GM18499 (cell line): ENCODE results near the gene TOMM5.

Experiments used
- ATAC-seq: cut with Tn5 transposase; IDR thresholded peaks from one replicate; pipeline ENCODE4 v1.9.1; 2021; ENCODE audit warnings: moderate number of reproducible peaks; ENCODE audit not compliant: insufficient read depth, unreplicated experiment

The TOMM5 gene

DNA sequence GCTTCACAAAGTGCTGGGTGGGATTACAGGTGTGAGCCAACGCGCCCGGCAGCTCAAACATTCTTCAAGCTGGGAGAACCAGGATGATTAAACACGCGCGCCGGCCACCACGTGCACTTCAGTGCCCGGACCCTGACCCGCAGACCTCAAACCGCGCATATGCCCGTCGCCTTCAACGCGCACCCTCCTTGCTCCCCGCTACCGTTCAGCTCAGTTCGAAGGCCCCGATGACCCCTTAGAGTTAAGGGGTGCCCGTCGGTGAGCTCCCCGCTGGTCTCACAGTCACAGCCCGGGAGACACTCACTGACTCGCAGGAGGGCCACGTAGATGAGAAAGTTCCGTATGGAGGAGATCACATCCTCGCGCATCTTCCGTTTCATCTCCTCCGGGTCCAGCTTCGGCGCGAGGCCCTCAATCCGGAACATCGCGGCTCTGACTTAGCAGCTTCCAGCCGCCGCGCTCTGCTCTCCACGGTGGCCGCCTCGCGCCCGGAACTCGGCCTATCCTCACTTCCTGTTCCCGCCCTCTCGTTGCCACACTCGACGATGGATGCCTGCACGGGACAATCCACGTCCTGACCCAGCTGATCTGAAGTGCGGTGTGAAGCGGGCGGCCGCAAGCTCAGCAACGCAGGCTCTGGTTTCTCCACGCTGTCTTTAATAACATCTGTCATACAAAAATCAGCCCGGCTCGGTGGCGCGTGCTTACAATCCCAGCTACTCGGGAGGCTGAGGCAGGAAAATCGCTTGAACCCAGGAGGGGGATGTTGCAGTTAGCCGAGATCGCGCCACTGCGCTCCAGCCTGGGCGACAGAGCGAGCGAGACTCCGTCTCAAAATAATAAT is at the start of gene TOMM5:
TSS of gene TOMM5 (minus strand) at position 490 of the 844 bp plus-strand sequence. CDS start at position 425, 65 bp downstream.
- peak; percentile 61 for ATAC-seq

DNA sequence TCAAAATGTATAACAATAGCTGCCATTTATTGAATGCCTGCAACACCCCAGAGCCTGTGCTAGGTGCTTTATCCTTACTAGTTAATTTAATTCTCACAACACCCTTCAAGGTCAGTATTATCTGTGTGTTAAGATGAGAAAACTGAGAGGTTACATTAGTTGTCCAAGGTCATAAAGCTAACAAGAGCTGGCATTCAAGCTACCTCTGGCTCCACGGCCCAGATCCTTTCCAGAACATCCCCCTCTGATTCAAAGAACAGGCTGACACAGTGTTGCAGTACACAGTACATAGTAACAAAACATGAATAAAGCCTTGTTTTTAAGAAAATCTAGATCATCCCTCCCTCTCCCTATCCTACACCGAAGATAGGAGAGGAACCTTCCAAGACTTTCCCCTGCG is 48.9 kb upstream of the TOMM5 start:
- no peak for ATAC-seq

DNA sequence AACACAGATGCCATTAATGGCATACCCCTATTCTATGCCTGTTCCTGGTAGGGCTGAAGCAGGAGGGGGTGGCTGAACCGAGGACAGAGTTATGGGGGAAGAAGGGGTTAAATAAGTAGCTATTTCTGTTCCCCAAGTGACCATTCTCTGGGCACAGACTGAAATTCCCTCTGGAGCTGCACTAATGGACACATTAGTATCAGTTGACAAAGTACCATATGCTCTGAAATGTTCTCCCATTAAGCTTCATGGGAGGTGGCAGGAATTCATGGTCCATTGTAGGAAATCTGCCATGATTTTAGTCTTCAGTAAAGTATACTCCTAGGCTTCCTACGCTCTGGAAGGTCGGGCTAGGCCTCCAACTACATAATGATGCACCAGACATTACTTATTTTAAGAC is 47.8 kb upstream of the TOMM5 start:
- no peak for ATAC-seq

DNA sequence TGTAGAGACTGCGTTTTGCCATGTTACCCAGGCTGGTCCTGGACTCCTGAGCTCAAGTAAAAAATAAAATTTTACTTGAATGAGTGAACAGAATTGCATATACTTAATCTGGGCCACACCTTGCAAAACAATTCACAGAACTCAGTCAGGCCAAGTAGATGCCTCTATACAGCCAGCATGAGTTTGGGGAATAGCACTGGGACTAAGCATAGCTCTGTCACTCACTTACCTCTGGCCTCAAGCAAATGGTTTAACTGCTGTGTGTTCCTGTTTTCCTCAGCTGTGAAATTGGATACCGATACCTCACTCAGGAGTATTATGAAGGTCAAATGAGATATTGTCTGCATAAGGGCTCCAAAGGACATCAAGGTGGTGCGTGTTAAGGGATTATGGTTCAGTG is 47.4 kb upstream of the TOMM5 start:
- ATAC-seq = no peak

DNA sequence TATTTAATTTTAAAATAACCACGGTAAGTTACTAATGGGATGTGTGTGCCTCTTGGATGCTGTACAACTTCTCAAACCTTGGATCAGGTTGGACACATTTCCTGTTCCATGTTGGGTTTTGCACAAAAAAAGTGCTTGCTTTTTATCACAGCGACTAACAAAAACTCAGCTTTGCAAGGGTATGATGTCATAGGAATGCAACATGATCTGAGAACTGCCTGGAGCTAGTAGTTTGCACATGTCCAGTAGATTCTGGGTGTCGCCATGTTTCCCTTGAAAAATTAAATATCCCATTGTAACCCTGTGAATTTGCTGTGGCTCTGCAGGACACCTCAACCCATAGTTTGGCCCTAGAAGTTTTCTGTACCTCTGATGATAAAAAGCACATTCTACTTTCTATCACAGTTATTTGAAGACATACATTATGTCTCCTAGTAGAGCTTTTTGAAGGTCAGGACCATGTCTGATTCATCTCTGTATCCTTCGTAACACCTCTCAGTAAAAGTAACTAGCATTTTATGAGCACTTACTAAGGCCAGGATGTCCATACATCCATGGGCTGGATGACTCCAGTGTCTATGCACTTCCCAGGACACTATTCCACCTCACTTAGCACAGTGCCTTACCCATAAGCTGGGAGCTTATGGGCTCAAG is 46.8 kb upstream of the TOMM5 start:
- no peak for ATAC-seq

DNA sequence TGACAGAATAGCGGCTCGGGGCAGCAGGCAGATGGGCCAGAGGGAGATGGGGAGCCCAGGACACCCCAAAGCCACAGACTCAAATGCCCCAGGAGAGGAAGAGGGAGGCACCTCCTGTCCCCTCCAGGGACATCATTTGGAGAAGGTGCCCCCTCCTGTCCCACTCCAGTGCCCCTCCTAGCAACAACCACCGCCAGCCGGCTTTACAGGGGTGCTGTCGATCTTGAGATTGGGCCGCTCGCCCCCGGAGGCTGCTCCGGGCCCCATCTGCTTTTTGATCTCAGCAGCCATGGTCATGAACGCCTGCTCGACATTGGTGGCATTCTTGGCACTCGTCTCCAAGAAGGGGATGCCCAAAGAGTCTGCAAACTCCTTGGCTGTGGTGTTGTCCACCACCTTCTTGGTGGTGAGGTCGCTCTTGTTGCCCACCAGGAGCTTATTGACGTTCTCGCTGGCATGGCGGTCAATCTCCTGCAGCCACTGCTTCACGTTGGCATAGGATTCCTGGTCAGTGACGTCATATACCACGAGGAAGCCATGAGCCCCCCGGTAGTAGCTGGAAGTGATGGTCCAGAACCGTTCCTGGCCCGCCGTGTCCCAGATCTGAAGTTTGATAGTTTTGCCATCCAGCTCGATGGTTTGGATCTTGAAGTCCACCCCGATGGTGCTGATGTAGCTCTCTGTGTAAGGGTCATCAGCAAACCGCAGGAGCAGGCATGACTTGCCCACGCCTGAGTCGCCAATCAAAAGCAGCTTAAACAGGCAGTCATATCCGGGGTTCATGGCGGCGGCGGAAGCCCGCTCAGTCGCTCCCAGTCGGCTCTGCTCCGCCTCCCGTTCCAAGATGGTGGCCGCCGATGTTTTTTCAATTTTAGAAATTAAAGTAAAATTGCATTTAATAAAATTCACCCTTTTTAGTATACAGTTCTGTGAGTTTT is 44.4 kb upstream of the TOMM5 start:
- no peak for ATAC-seq

DNA sequence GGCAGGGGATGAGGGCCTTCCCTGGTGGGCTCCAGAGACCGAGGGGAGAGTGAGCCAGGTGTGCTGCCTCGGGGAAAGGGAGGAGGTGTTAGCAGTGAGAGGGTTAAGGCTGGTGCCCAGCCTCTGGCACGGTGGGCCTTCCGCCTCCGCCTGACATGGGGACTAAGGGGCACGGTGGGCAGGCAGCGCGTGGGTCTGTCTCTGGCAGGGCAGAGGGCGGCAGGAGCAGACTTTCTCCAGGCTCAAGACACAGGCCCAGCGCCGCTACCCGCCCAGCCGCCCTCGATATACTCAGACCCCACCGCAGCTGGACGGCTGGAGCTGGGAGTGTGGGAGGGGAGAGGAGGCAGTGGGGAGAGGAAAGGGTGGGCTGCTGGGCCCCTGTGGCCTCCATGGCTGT is 43.4 kb upstream of the TOMM5 start:
- ATAC-seq = no peak

DNA sequence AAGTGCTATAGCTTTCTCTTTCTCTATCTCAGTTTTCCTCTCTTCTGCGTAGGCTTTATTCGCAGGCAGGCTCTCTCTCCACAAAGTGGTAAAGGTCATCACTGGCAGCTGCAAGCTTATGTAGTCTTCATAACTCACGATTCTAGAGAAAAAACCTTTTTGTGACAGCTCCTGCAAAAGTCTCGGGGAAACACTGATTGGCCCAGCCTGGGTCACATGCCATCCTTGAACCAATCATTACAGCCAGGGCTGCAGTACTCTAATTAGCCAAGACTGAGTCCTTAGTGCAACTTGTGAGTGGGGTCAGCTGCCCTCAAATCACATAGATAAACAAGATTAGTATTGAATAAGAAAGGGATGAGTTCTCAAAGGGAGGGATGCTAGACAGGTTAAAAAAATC is 40.1 kb upstream of the TOMM5 start:
- ATAC-seq = no peak

DNA sequence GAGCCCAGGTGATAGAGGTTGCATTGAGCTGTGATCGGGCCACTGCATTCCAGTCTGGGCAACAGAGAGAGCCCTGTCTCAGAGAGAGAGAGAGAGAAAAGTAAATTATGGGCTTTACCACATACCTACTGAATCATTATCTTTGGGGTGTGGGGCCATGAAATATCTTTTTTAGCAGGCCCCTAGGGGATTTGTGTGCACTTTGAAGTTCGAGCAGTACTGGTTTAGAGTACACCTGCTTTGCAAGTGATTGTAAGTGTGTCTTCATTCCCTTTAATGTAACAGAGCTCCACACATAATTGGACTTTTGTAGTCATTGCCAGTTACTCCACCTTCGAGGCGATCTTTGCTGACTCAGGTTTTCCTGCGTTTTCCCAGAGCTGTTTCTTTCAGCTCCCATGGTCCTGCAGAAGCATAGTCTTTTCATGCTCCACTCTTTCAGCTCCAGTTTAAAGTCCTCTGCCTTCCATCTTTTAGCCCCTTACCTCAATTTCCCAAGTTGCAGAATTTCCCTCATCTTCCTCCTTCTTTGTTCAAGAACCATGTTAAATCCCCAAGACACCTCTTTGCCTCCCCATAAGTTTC is 34.4 kb upstream of the TOMM5 start:
- no peak for ATAC-seq

DNA sequence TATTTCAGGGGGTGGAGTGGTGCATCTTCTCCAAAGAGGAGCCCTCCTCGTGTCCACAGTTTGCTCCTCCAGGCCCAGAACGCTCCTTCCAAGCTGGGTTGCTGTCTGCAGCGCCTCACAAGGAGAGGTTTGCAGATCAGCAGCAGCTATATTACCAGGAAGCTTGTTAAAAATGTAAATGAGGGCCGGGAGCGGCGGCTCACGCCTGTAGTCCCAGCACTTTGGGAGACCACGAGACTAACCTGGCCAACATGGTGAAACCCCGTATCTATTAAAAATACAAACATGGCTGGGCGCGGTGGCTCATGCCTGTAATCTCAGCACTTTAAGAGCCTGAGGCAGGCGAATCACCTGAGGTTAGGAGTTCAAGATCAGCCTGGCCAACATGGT is 33.4 kb upstream of the TOMM5 start:
- no peak for ATAC-seq

DNA sequence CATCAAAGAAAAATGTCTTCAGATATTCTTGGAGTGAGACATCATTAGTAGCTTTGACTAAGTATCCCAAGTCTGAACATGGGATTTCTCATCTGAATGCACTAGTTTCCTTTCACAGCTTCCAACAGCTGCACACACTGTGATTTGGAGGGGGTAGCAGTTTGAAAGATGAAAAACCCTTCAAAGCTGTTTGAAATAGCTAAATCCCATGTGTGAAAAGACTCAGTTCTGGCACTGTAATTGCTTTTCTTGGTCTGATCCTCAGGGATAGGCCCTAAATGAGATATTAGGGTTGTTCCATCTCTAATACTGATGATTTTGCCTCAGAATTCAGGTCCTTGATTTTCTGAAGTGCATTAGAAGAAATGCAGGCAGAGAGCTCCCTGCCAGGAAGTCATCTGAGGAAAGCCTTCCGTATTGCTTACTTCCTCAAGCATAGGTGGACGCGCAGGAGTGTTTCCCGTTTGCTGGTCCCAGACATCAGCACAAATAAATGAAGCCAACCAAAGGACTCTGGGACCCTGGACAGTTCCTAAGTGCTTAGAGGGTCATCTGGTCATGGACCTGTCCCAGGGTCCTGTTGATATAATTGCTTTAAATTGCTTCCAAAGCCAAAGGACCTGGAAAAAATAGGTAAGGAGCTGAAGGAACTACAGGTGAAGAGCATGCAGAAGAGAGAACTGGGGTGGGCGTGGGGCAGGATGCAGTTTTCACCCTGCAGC is 32.8 kb upstream of the TOMM5 start:
- no peak for ATAC-seq

DNA sequence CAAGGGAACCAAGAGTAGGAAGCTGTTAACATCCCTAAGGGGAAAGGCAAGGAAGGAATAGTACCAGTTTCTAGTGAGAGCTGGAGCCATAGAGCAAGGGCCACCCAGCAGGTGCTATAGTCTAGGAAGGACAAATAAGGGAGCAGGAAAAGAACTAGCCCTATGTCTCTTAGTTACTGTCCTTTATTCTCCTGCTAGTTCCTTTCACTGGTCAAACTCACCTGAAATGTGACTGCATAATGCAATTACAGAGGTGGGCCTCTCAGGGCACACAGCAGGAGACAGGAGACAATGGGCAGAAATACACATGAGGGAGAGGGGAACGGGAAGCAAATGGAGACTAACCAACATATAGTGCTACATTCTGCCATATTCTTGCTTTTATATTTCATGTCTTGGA is 31.7 kb upstream of the TOMM5 start:
- ATAC-seq = no peak

DNA sequence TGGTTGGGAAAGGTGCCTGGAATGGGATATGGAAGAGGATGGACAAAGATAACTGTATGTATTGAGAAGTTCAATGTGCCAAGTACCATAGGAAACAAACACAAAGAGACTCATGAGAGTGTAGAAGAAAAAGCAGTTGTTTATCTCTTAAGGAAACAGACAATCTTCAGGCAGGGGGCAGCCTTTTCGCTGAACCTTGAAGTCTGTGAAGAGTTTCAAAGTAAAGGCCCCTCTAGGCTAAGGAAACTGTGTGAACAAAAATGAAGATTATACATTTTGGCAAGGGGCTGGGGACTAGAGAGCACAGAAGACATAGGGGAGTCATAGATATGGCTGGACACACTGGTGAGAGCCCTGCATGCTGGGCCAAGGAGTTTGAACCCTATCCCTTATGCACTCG is 30.9 kb upstream of the TOMM5 start:
- ATAC-seq = no peak

DNA sequence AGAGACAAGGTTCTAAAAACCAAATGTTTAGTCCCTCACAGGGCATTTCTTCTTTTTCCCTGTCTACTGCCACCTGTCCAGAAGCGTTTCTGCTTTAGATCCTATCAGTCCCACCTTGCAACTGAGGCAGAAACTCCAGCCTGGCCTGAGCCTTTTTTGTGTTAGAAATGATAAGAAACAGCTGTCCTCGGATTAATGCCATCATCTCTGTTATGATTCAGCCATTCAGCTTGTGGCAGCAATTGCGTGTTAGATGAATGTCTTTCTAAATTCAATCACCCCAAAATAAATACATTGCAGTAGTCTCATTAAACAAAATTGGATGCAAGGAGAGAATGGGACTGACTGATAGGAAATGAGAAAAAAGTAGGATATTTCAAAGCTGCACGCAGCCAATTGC is 30.1 kb upstream of the TOMM5 start:
- no peak for ATAC-seq

DNA sequence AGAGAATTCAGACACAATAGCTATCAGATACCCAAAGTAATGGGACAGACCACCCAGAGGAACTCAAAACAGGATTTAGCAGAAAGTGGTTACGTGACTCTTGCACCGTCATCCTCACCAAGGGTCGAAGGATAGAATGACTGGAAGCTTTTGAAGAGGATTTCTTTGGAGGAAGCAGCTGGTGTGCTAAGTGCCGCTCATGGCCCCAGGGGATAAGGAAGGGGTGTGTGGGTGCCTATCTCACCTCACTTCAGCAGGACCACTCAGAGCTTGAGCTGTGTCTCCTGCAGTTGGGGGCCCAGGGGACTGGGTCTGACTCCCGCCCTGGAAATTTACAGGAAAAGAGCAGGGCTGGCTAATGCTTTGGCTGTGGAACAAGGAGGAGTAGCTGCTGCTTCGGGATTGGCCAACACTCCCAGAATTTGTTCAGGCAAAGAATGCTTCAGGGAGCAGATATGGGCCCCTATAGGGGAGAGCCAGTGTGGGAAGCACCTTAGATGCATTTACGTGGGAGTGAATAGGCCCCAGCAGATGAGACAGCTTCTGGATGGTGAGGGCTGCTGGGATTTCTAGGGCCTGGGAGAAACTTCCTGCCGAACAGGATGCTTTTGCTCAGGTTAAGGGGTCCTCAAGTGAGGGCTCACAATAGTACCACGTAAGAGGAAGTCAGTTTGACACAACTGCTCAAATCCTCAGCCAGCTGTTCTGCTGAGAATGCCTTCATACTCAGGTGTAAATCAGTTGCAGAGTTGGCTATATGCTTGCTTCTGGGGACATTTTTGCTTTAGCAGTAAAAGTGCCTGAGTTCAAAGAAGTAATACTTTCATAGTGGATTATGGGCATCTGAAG is 29.1 kb upstream of the TOMM5 start:
- ATAC-seq = no peak

DNA sequence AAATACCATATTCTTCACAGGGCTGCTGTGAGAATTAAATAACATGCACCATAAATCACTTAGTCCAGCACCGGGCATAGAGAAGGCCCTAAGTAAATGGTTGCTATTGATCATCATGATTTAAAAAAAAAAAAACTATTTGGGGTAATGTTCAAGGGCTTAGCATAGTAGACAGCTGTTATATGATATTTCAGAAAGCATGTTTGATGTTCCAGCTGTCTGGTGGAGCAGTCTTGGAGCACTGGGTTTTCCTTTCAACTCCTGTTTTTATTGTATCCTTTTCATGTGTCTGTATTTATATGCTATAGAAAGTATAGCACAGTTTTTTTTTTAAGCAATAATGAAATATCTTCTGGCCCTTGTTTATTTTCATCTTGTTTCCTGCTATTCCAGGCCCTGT is 28.0 kb upstream of the TOMM5 start:
- ATAC-seq = no peak

DNA sequence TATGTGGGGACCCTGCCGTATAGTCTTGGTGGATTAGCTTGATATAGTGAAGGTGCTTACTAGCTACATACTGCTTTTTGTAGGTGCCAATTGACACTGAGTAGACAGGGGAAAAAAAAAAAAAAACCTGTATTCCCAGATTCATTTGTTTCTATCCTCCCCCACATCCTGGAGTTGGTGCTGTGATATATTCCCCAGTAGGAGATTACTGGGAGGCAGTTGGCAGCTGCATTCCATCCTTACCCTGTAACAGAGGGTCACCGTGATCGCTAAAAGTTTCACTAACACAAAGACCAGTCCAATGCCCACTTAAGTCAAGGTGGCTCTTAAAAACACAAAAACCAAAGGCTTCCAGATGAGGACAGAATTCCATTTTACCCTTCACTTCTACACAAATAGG is 27.4 kb upstream of the TOMM5 start:
- no peak for ATAC-seq

DNA sequence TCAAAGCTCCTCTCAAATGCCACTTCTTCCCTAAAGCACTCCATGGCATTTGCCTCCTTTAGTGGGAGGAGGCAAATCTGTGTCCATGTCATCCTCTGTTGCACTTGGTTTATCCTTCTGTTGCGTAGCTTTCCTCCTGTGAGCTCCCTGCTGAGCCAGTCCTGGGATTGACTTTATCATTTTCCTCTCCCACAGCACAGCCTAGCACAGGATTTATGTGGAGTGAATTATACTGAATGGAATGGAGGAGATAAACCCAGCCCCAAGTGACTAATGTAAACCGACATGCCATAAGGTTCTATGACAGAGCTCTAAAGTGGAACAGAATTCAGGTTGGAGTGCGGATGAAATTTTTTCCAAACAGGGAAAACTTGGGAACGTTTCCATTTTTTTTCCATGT is 26.4 kb upstream of the TOMM5 start:
- no peak for ATAC-seq

DNA sequence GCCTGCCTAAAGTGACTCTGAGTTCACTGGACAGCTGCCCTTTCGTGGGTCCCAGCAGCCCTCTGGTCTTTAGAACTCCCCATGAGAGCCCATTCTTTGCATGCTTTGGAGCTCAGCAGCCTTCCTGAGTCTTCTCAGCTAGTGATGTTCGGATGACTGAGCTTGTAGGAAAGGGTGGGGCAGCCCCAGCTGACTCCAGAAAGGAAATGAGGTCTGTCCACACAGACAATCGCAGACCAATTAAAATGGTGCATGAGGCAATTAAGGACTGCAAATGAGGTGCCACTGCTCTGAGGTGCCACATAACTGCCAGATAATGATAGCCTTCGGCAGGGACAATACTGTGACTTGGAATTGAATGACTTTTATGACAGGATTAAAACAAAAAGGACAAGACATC is 25.4 kb upstream of the TOMM5 start:
- no peak for ATAC-seq
